K562 (cell line): ENCODE measurements around the gene LONRF3. TPM values are rescaled to one million over a fixed set of nuclear protein-coding genes. Genes with fewer than 3 reads are reported as not detected.

Source experiments
- ATAC-seq: fragments of 200-7000 bp; cut with Tn5 transposase; 3 replicates; pipeline ENCODE4 v1.9.1; 2020; ENCODE audit warnings: moderate library complexity
- BruUV-seq: library from RNA; stranded (reverse); fragments of 400-500 nt; replicated peaks from 2 replicates; lab custom pipeline; 2021; lab: Mats Ljungman, UMichigan
- CTCF ChIA-PET: fragments of 300-600 bp; formaldehyde crosslinking; extraction: SDS; loops from one replicate; lab custom pipeline; 2021; ENCODE audit warnings: low intra/inter-chr PET ratio; lab: Yijun Ruan, JAX
- POLR2A ChIA-PET: fragments of 300-600, 350-650 bp; sonication (Branson Sonifier 250); formaldehyde crosslinking; extraction: SDS; loops from one replicate; lab custom pipeline; 2021; ENCODE audit warnings: antibody characterized with exemption, inconsistent platforms; lab: Yijun Ruan, JAX
- DNase-seq, 4 experiments: peaks; one replicate each; pipeline versions ENCODE4 v3.0.0 to v3.0.0-alpha.2; 2011 to 2018; ENCODE audit warnings: low spot score in 3 of 4, mixed read lengths in 3 of 4; ENCODE audit errors: extremely low read depth in 1 of 4
- FAIRE-seq: peaks from 2 replicates; lab custom pipeline; 2011; peaks lifted over from hg19 to GRCh38; lab: Jason Lieb, UNC
- H2AFZ ChIP-seq: 2 replicates; pipeline ENCODE4 v1.6.0; 2011; ENCODE audit warnings: low read depth, low read length, control low read depth, inconsistent platforms
- H3K27ac ChIP-seq: fragments of 200-600 bp; 3 replicates; pipeline ENCODE4 v1.8.0; 2011; ENCODE audit warnings: low read depth, mild to moderate bottlenecking, control low read depth, inconsistent platforms, low read length, moderate library complexity, mixed read lengths; ENCODE audit errors: extremely low read depth
- H3K27me3 ChIP-seq, 2 experiments: fragments of 300-600 bp in 1 of 2; 2 replicates in 1 of 2; 3 replicates in 1 of 2; pipeline versions ENCODE4 v1.6.0 to v1.8.0; 2011; ENCODE audit warnings: inconsistent platforms in 2 of 2, low read length in 2 of 2, mild to moderate bottlenecking in 1 of 2, mixed read lengths in 1 of 2, moderate library complexity in 1 of 2; ENCODE audit not compliant: control insufficient read depth in 2 of 2, insufficient read depth in 2 of 2
- H3K36me3 ChIP-seq: fragments of 300-600 bp; 3 replicates; pipeline ENCODE4 v1.8.0; 2011; ENCODE audit warnings: mild to moderate bottlenecking, low read length, inconsistent platforms; ENCODE audit not compliant: control insufficient read depth, insufficient read depth
- H3K4me1 ChIP-seq, 2 experiments: fragments of 200-600 bp in 1 of 2; replicated peaks in 1 of 2; 2 replicates in 1 of 2; 3 replicates in 1 of 2; pipeline versions ENCODE4 v1.5.1 to v1.8.0; 2011; ENCODE audit warnings: inconsistent platforms in 2 of 2, low read length in 2 of 2, mild to moderate bottlenecking in 1 of 2, mixed read lengths in 1 of 2, moderate library complexity in 1 of 2; ENCODE audit not compliant: control insufficient read depth in 2 of 2, insufficient read depth in 2 of 2
- H3K4me2 ChIP-seq: 2 replicates; pipeline ENCODE4 v1.6.1; 2011; ENCODE audit warnings: low read length, control low read depth, inconsistent platforms, mixed read lengths; ENCODE audit not compliant: insufficient read depth
- H3K4me3 ChIP-seq: fragments of 200-600 bp; sonication (generic), shearing (Covaris generic); 2 replicates; pipeline ENCODE4 v1.5.1; 2016; ENCODE audit warnings: control low read depth, inconsistent platforms
- H3K79me2 ChIP-seq: fragments of 200-600 bp; 3 replicates; pipeline ENCODE4 v1.8.0; 2011; ENCODE audit warnings: low read length, inconsistent platforms; ENCODE audit not compliant: control insufficient read depth, insufficient read depth
- H3K9ac ChIP-seq, 2 experiments: 2 replicates each; pipeline versions ENCODE4 v1.6.0 to v1.6.1; 2011; ENCODE audit warnings: low read depth in 2 of 2, low read length in 2 of 2, control low read depth in 1 of 2, inconsistent platforms in 1 of 2, mild to moderate bottlenecking in 1 of 2, mixed read lengths in 1 of 2; ENCODE audit not compliant: insufficient read depth in 1 of 2
- H3K9me1 ChIP-seq: one replicate; pipeline ENCODE4 v1.6.0; 2011; ENCODE audit warnings: inconsistent platforms, mild to moderate bottlenecking, low read length, moderate library complexity; ENCODE audit not compliant: control insufficient read depth, insufficient read depth
- H3K9me3 ChIP-seq: replicated peaks from 2 replicates; pipeline ENCODE4 v1.5.1; 2011; ENCODE audit warnings: low read depth, low read length, inconsistent platforms; ENCODE audit not compliant: control insufficient read depth, insufficient read depth
- H4K20me1 ChIP-seq: replicated peaks from 2 replicates; pipeline ENCODE4 v1.6.1; 2011; ENCODE audit warnings: low read length, inconsistent platforms, mixed read lengths; ENCODE audit not compliant: control insufficient read depth, insufficient read depth
- ETV6 ChIP-seq, 3 experiments: fragments of 150-350 bp in 1 of 3; sonication (generic) in 1 of 3; formaldehyde crosslinking in 1 of 3; IDR thresholded peaks; 2 replicates each; pipeline versions ENCODE4 v1.6.1 to v1.8.0; 2014 to 2022; ENCODE audit warnings: borderline replicate concordance in 2 of 3, low read depth in 2 of 3, antibody characterized with exemption in 1 of 3, low read length in 1 of 3, mild to moderate bottlenecking in 1 of 3, missing genetic modification reagents in 1 of 3
- EZH2 ChIP-seq: IDR thresholded peaks from 2 replicates; pipeline ENCODE4 v1.6.1; 2012; ENCODE audit warnings: low read depth, mild to moderate bottlenecking, inconsistent platforms, low read length, borderline replicate concordance
- MTA3 ChIP-seq: fragments of 450-650 bp; formaldehyde crosslinking; IDR thresholded peaks from 2 replicates; pipeline ENCODE4 v1.6.1; 2017; ENCODE audit warnings: mild to moderate bottlenecking, borderline replicate concordance
- POLR2AphosphoS5 ChIP-seq: IDR thresholded peaks from 2 replicates; pipeline ENCODE4 v1.6.1; 2011; ENCODE audit warnings: mild to moderate bottlenecking, low read depth, low read length, moderate library complexity; ENCODE audit not compliant: control insufficient read depth, insufficient read depth
- WGBS: fragments of 100-300 bp; shearing (Covaris generic); methylation state at CpG from one replicate; pipeline ENCODE4 v1.1.6; 2016; ENCODE audit warnings: low coverage, mixed read lengths; ENCODE audit not compliant: insufficient coverage; ENCODE audit errors: missing lambda C conversion rate; 5-methylcytosine and 5-hydroxymethylcytosine counted together
- in situ Hi-C: fragments of 300-500 bp; cut with MboI; formaldehyde crosslinking; loops from 4 replicates; pipeline ENCODE4 v1.15.0; 2018; ENCODE audit warnings: inconsistent platforms, mixed read lengths
- intact Hi-C: fragments of 100-400 bp; cut with micrococcal nuclease; formaldehyde crosslinking; loops from 2 replicates; pipeline ENCODE4 v1.14.2; 2022
- polyA plus RNA-seq, 8 experiments: library from polyadenylated mRNA; depleted of rRNA in 4 of 8; stranded (reverse) in 5 of 8; unstranded in 3 of 8; fragments of >200 nt; fragmentation: Nextera tagmentation in 2 of 8; fragmentation: Illumina TruSeq in 1 of 8; extraction: Ambion mirVana in 2 of 8; extraction: Trizol in 1 of 8; gene quantifications; 2 replicates each; pipeline versions ENCODE4 v1.2.1 to v1.2.3, GENCODE V29; 2011 to 2014; ENCODE audit warnings: inconsistent platforms in 1 of 8, missing spikeins in 1 of 8
- total RNA-seq, 7 experiments: library from RNA; depleted of rRNA in 6 of 7; stranded (reverse); fragments of >200 nt in 6 of 7; fragmentation: Illumina TruSeq in 2 of 7; extraction: Trizol in 2 of 7; gene quantifications; 2 replicates each; pipeline versions ENCODE4 v1.2.1 to v1.2.3, GENCODE V29; 2011 to 2021; ENCODE audit warnings: low replicate concordance in 1 of 7
- TF ChIP-seq, protein P1 (sequence below): fragments of 450-650 bp; formaldehyde crosslinking; IDR thresholded peaks from 2 replicates; pipeline ENCODE4 v1.4.0; 2020; ENCODE audit warnings: mild to moderate bottlenecking, moderate library complexity

LONRF3 gene
- total and polyA plus RNA-seq, 9 of the 15 experiments (the other 6 are each of a cell fraction or from before 2014, with no cell fraction given), result 1.3 to 22.0 (median 8.7) TPM

DNA sequence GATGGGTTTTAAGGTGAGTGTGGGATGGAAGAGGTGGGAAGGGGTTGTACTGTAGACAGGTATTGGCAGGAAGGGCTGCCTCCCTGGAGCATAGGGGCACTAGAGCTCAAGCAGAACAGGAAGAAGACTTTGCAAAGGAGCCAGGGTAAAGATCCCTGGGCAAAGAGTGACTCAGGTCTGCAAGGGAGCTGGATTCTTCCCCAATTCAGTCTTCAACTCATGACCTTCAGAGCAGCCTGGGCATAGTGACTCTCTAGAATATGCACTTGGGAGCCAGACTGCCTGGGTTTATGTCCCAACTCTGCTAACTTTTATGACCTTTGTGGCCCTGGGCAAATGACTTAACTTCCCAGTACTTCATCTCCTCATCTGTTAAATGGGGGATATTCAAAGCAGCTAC, 4.0 kb downstream of the LONRF3 start:
- CTCF ChIA-PET, result no interaction called here
- DNase-seq, result no peak
- no peak for ATAC-seq
- Histone ChIP-seq H4K20me1 (no peaks in the 10 kb centered on the region), H2AFZ (no peak overlapping the region), H3K9me3 (no peaks in the 10 kb centered on the region), H3K79me2 (peaks cover 38% of the 10 kb centered on the region), H3K4me3 (no peak overlapping the region), H3K4me2 (no peak overlapping the region), H3K36me3 (peaks cover 35% of the 10 kb centered on the region), H3K4me1 (peaks cover 5 to 34% of the 10 kb centered on the region in 2 experiments; a peak in 3 of 5 replicates), H3K27ac (no peak overlapping the region), H3K27me3 (peaks cover 0 to 4% of the 10 kb centered on the region in 2 experiments; a peak in 1 of 5 replicates), H3K9ac (no peak overlapping the region), H3K9me1 (no peaks in the 10 kb centered on the region)
- no TSS peak for BruUV-seq
- POLR2A ChIA-PET, result interaction anchor here (0.7 kb wide), 1 partner anchor 10 kb away, joined by 3 read pairs; no protein-coding TSS in a partner anchor
- TF ChIP-seq POLR2AphosphoS5, result no peak
- in situ Hi-C loops (no loop called here), intact Hi-C loops (no loop called here)
- no peak for FAIRE-seq

DNA sequence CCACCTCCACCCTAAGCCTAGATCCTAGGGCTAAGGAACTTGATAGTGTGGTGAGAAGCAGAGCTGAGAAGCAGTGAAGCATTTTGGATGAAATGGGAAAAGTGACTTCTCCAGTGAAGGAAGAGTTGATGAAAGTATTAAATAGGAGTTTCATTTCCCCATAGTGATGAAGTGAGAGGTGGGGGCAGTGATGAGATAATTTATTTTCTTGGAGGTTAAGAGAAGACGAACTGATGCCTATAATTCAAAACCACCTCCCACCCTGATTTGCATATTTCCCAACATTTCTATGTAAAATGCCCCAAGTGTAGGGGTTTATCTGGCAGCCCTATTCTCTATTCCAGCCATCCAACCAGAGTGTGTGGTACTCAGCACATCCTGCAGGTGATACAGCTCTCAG, 6.3 kb downstream of the LONRF3 start:
- TF ChIP-seq, protein P1, sequence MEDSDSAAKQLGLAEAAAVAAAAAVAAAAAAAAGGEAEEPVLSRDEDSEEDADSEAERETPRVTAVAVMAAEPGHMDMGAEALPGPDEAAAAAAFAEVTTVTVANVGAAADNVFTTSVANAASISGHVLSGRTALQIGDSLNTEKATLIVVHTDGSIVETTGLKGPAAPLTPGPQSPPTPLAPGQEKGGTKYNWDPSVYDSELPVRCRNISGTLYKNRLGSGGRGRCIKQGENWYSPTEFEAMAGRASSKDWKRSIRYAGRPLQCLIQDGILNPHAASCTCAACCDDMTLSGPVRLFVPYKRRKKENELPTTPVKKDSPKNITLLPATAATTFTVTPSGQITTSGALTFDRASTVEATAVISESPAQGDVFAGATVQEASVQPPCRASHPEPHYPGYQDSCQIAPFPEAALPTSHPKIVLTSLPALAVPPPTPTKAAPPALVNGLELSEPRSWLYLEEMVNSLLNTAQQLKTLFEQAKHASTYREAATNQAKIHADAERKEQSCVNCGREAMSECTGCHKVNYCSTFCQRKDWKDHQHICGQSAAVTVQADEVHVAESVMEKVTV (CRISPR knock-in tag), result no peak
- TF ChIP-seq MTA3 (no peak), EZH2 (no peak), POLR2AphosphoS5 (no peak), ETV6 (IDR thresholded peaks at IDR 0.05; ENCODE audit: borderline replicate concordance in 1 of 2, low read depth in 2 of 2, low read length in 1 of 2) (no peak), ETV6 (CRISPR knock-in tag; IDR thresholded peaks at IDR 0.05; ENCODE audit: borderline replicate concordance) (no peak)
- Histone ChIP-seq H3K4me2 (no peak overlapping the region), H2AFZ (no peak overlapping the region), H4K20me1 (no peaks in the 10 kb centered on the region), H3K4me1 (peaks cover 5 to 12% of the 10 kb centered on the region in 2 experiments; a peak in 3 of 5 replicates), H3K9ac (no peak overlapping the region), H3K27me3 (peaks cover 0 to 4% of the 10 kb centered on the region in 2 experiments; a peak in 1 of 5 replicates), H3K9me1 (peaks cover 2% of the 10 kb centered on the region), H3K9me3 (no peaks in the 10 kb centered on the region), H3K79me2 (peaks cover 24% of the 10 kb centered on the region), H3K4me3 (no peak overlapping the region), H3K36me3 (peaks cover 48% of the 10 kb centered on the region), H3K27ac (no peak overlapping the region)
- in situ Hi-C loops (no loop called here), intact Hi-C loops (no loop called here)
- ATAC-seq (no peak), DNase-seq (no peak), FAIRE-seq (no peak)
- CTCF ChIA-PET, result no interaction called here
- POLR2A ChIA-PET, result no interaction called here
- no TSS peak for BruUV-seq
- WGBS, result 36% methylated on average over 1 of the region's 1 CpG
